Activated CD4-positive, alpha-beta T cell treated with anti-CD3 and anti-CD28 coated beads, Interleukin-2, amount 10 ng/mL, durations not matched to agents 7 days and 5 days (primary cell): ENCODE data around the gene LIN7B. TPM values are rescaled to one million over a fixed set of nuclear protein-coding genes. Genes with fewer than 3 reads are reported as not detected.
A peak's percentile ranks its signal among the peaks of the same experiment; 100 is the strongest.

Source experiments
- CTCF ChIA-PET: fragments of 350-600 bp; sonication (Branson Sonifier 250); formaldehyde crosslinking; loops from one replicate; lab custom pipeline; 2021; ENCODE audit warnings: antibody characterized with exemption; lab: Charles Lee
- POLR2A ChIA-PET: fragments of 350-600 bp; sonication (Branson Sonifier 250); formaldehyde crosslinking; loops from one replicate; lab custom pipeline; 2021; ENCODE audit warnings: antibody characterized with exemption; lab: Charles Lee
- DNase-seq: peaks from one replicate; pipeline ENCODE4 v3.0.0-alpha.2; 2020
- H3K27ac Mint-ChIP-seq: one replicate; pipeline ENCODE4 v1.8.0; 2021; ENCODE audit warnings: mild to moderate bottlenecking, moderate library complexity, mixed read lengths
- H3K27me3 Mint-ChIP-seq: one replicate; pipeline ENCODE4 v1.8.0; 2021; ENCODE audit warnings: mixed read lengths
- H3K36me3 Mint-ChIP-seq: one replicate; pipeline ENCODE4 v1.8.0; 2021; ENCODE audit warnings: low read depth, mixed read lengths
- H3K4me1 Mint-ChIP-seq: one replicate; pipeline ENCODE4 v1.8.0; 2021; ENCODE audit warnings: mixed read lengths
- H3K4me3 Mint-ChIP-seq: one replicate; pipeline ENCODE4 v1.8.0; 2021; ENCODE audit warnings: mild to moderate bottlenecking, moderate library complexity, mixed read lengths
- H3K9me3 Mint-ChIP-seq: one replicate; pipeline ENCODE4 v1.8.0; 2021; ENCODE audit warnings: mixed read lengths
- total RNA-seq, 2 experiments: library from RNA; stranded (reverse); gene quantifications; one replicate each; pipeline ENCODE4 v1.2.3, GENCODE V29; 2021

The LIN7B gene
- total RNA-seq, 2 experiments from 2014 or later: 5.6 TPM

- peak; percentile 95 for DNase-seq
- Mint-ChIP-seq H3K4me1 (peaks cover 17% of the 10 kb centered on the region), H3K27me3 (peaks cover 4% of the 10 kb centered on the region), H3K36me3 (no peaks in the 10 kb centered on the region), H3K4me3 (peak overlapping the region; percentile 81), H3K9me3 (no peaks in the 10 kb centered on the region), H3K27ac (peak overlapping the region; percentile 91)
- ChIA-PET POLR2A (interaction anchor here (0.5 kb wide), 1 partner anchor 14 kb away, joined by 3 read pairs; no protein-coding TSS in a partner anchor), CTCF (interaction anchor here (0.7 to 3.2 kb wide), 7 partner anchors 9 to 157 kb away, joined by 3 to 24 read pairs (median 7); partner anchors contain the start of genes LIN7B and RUVBL2)
These were observed 13.7 kb downstream of the LIN7B start for GRCh38 chr19:49127674-49128544.

- DNase-seq: no peak
- Mint-ChIP-seq H3K9me3 (no peaks in the 10 kb centered on the region), H3K27ac (peak overlapping the region; percentile 33), H3K36me3 (no peaks in the 10 kb centered on the region), H3K4me1 (peaks cover 23% of the 10 kb centered on the region), H3K4me3 (peak overlapping the region; percentile 81), H3K27me3 (peaks cover 1% of the 10 kb centered on the region)
- POLR2A ChIA-PET: no interaction called here
- CTCF ChIA-PET: interaction anchor here (0.7 to 3.2 kb wide), 6 partner anchors 11 to 135 kb away, joined by 3 to 24 read pairs (median 11); partner anchors contain the start of genes LIN7B and RUVBL2
These were observed 14.5 kb downstream of the LIN7B start for GRCh38 chr19:49128545-49129237.

- H3K4me1 Mint-ChIP-seq: peaks cover 25% of the 10 kb centered on the region
- POLR2A ChIA-PET: no interaction called here
- no peaks in the 10 kb centered on the region for H3K27me3 Mint-ChIP-seq
- no peak overlapping the region for H3K4me3 Mint-ChIP-seq
- no peak for DNase-seq
- no peaks in the 10 kb centered on the region for H3K9me3 Mint-ChIP-seq
- no peaks in the 10 kb centered on the region for H3K36me3 Mint-ChIP-seq
- H3K27ac Mint-ChIP-seq: no peak overlapping the region
- CTCF ChIA-PET: interaction anchor here (1.9 to 3.2 kb wide), 3 partner anchors 11 to 18 kb away, joined by 7 to 15 read pairs (median 11); partner anchors contain the start of gene LIN7B
These were observed 15.0 kb downstream of the LIN7B start for GRCh38 chr19:49129238-49129583.

- peaks cover 1% of the 10 kb centered on the region for H3K27me3 Mint-ChIP-seq
- H3K4me3 Mint-ChIP-seq: no peak overlapping the region
- DNase-seq: no peak
- no peaks in the 10 kb centered on the region for H3K9me3 Mint-ChIP-seq
- peaks cover 27% of the 10 kb centered on the region for H3K4me1 Mint-ChIP-seq
- peaks cover 1% of the 10 kb centered on the region for H3K36me3 Mint-ChIP-seq
- H3K27ac Mint-ChIP-seq: no peak overlapping the region
- ChIA-PET CTCF (interaction anchor here (1.0 to 3.2 kb wide), 5 partner anchors 8 to 33 kb away, joined by 3 to 15 read pairs (median 4); partner anchors contain the start of gene LIN7B), POLR2A (no interaction called here)
These were observed 16.2 kb downstream of the LIN7B start for GRCh38 chr19:49130325-49130724.

GRCh38 chr19:49132974-49133609 is 18.9 kb downstream of the LIN7B start:
- ChIA-PET CTCF (interaction anchor here (1.4 to 1.8 kb wide), 3 partner anchors 19 to 35 kb away, joined by 3 to 9 read pairs (median 6); partner anchors contain the start of gene LIN7B), POLR2A (no interaction called here)
- no peak overlapping the region for H3K27ac Mint-ChIP-seq
- no peaks in the 10 kb centered on the region for H3K9me3 Mint-ChIP-seq
- H3K4me1 Mint-ChIP-seq: peaks cover 22% of the 10 kb centered on the region
- peaks cover 1% of the 10 kb centered on the region for H3K27me3 Mint-ChIP-seq
- H3K36me3 Mint-ChIP-seq: peaks cover 1% of the 10 kb centered on the region
- peak overlapping the region; percentile 58 for H3K4me3 Mint-ChIP-seq
- peak; percentile 46 for DNase-seq

GRCh38 chr19:49133621-49134454 is 19.7 kb downstream of the LIN7B start:
- ChIA-PET CTCF (interaction anchor here (0.9 to 1.8 kb wide), 4 partner anchors 19 to 116 kb away, joined by 3 to 9 read pairs (median 4); partner anchors contain the start of gene LIN7B), POLR2A (no interaction called here)
- peak; percentile 49 for DNase-seq
- H3K36me3 Mint-ChIP-seq: peaks cover 1% of the 10 kb centered on the region
- H3K4me1 Mint-ChIP-seq: peaks cover 16% of the 10 kb centered on the region
- H3K27ac Mint-ChIP-seq: no peak overlapping the region
- H3K4me3 Mint-ChIP-seq: peak overlapping the region; percentile 58
- H3K27me3 Mint-ChIP-seq: peaks cover 1% of the 10 kb centered on the region
- no peaks in the 10 kb centered on the region for H3K9me3 Mint-ChIP-seq

- Mint-ChIP-seq H3K4me1 (peaks cover 14% of the 10 kb centered on the region), H3K27me3 (peaks cover 1% of the 10 kb centered on the region), H3K36me3 (peaks cover 1% of the 10 kb centered on the region), H3K27ac (no peak overlapping the region), H3K4me3 (no peak overlapping the region), H3K9me3 (no peaks in the 10 kb centered on the region)
- CTCF ChIA-PET: interaction anchor here (1.1 to 2.2 kb wide), 5 partner anchors 11 to 63 kb away, joined by 3 to 7 read pairs (median 6); partner anchors contain the start of gene LIN7B
- POLR2A ChIA-PET: interaction anchor here (0.5 kb wide), 1 partner anchor 630 kb away, joined by 4 read pairs; no protein-coding TSS in a partner anchor
- no peak for DNase-seq
These were observed 21.5 kb downstream of the LIN7B start for GRCh38 chr19:49135686-49136085.

GRCh38 chr19:49136771-49137171 is 22.6 kb downstream of the LIN7B start:
- no peak overlapping the region for H3K27ac Mint-ChIP-seq
- no peaks in the 10 kb centered on the region for H3K9me3 Mint-ChIP-seq
- no peak for DNase-seq
- H3K36me3 Mint-ChIP-seq: peaks cover 1% of the 10 kb centered on the region
- peaks cover 18% of the 10 kb centered on the region for H3K4me1 Mint-ChIP-seq
- H3K4me3 Mint-ChIP-seq: no peak overlapping the region
- H3K27me3 Mint-ChIP-seq: peaks cover 1% of the 10 kb centered on the region
- CTCF ChIA-PET: interaction anchor here (1.0 to 2.2 kb wide), 3 partner anchors 9 to 22 kb away, joined by 3 to 7 read pairs (median 5); partner anchors contain the start of gene LIN7B
- POLR2A ChIA-PET: no interaction called here

- CTCF ChIA-PET: interaction anchor here (1.7 kb wide), 1 partner anchor 43 kb away, joined by 6 read pairs; no protein-coding TSS in a partner anchor
- H3K4me1 Mint-ChIP-seq: peaks cover 20% of the 10 kb centered on the region
These were observed 26.8 kb downstream of the LIN7B start for GRCh38 chr19:49140951-49141350.

GRCh38 chr19:49141352-49141751 is 27.2 kb downstream of the LIN7B start:
- Mint-ChIP-seq H3K4me3 (no peak overlapping the region), H3K27ac (no peak overlapping the region), H3K27me3 (peaks cover 10% of the 10 kb centered on the region), H3K36me3 (no peaks in the 10 kb centered on the region), H3K9me3 (no peaks in the 10 kb centered on the region), H3K4me1 (peaks cover 24% of the 10 kb centered on the region)
- CTCF ChIA-PET: no interaction called here
- DNase-seq: no peak
- POLR2A ChIA-PET: interaction anchor here (0.6 kb wide), 1 partner anchor 692 kb away, joined by 5 read pairs; no protein-coding TSS in a partner anchor

More at GRCh38 chr19:49140951-49141350, 26.8 kb downstream of the LIN7B start:
- Mint-ChIP-seq H3K27me3 (peaks cover 8% of the 10 kb centered on the region), H3K27ac (no peak overlapping the region), H3K36me3 (no peaks in the 10 kb centered on the region), H3K9me3 (no peaks in the 10 kb centered on the region), H3K4me3 (no peak overlapping the region)
- DNase-seq: no peak
- POLR2A ChIA-PET: interaction anchor here (0.6 kb wide), 1 partner anchor 692 kb away, joined by 5 read pairs; no protein-coding TSS in a partner anchor

GRCh38 chr19:49142866-49143335 is 28.7 kb downstream of the LIN7B start:
- DNase-seq: peak; percentile 66
- Mint-ChIP-seq H3K27me3 (peaks cover 22% of the 10 kb centered on the region), H3K4me3 (peak overlapping the region; percentile 62), H3K4me1 (peaks cover 24% of the 10 kb centered on the region), H3K36me3 (no peaks in the 10 kb centered on the region), H3K27ac (no peak overlapping the region), H3K9me3 (no peaks in the 10 kb centered on the region)
- POLR2A ChIA-PET: interaction anchor here (0.6 kb wide), 1 partner anchor 78 kb away, joined by 4 read pairs; the partner anchor contains the start of gene NTF4
- CTCF ChIA-PET: interaction anchor here (0.6 to 1.3 kb wide), 4 partner anchors 29 to 403 kb away, joined by 3 to 5 read pairs (median 4); partner anchors contain the start of gene LIN7B
